Nephron progenitor cell (in vitro differentiated cells): ENCODE data around the gene CCDC88C.

Experiments used
- DNase-seq: peaks from one replicate; pipeline ENCODE4 v3.0.0; 2021
- H3K27ac Mint-ChIP-seq: 2 replicates; pipeline ENCODE4 v1.8.0; 2021; ENCODE audit warnings: mild to moderate bottlenecking, moderate library complexity, mixed read lengths
- H3K27me3 Mint-ChIP-seq: 2 replicates; pipeline ENCODE4 v1.8.0; 2021; ENCODE audit warnings: mild to moderate bottlenecking, low read depth, mixed read lengths; ENCODE audit not compliant: poor library complexity
- H3K36me3 Mint-ChIP-seq: 2 replicates; pipeline ENCODE4 v1.8.0; 2021; ENCODE audit warnings: low read depth, mixed read lengths
- H3K4me1 Mint-ChIP-seq: 2 replicates; pipeline ENCODE4 v1.8.0; 2021; ENCODE audit warnings: mixed read lengths
- H3K4me3 Mint-ChIP-seq: 2 replicates; pipeline ENCODE4 v1.8.0; 2021; ENCODE audit warnings: mild to moderate bottlenecking, moderate library complexity, mixed read lengths
- H3K9me3 Mint-ChIP-seq: 2 replicates; pipeline ENCODE4 v1.8.0; 2021; ENCODE audit warnings: mild to moderate bottlenecking, moderate library complexity, mixed read lengths
- CTCF ChIP-seq: fragments of 200-600 bp; sonication (generic); IDR thresholded peaks from 2 replicates; pipeline ENCODE4 v1.5.0; 2021; ENCODE audit warnings: antibody characterized with exemption

Gene CCDC88C

DNA sequence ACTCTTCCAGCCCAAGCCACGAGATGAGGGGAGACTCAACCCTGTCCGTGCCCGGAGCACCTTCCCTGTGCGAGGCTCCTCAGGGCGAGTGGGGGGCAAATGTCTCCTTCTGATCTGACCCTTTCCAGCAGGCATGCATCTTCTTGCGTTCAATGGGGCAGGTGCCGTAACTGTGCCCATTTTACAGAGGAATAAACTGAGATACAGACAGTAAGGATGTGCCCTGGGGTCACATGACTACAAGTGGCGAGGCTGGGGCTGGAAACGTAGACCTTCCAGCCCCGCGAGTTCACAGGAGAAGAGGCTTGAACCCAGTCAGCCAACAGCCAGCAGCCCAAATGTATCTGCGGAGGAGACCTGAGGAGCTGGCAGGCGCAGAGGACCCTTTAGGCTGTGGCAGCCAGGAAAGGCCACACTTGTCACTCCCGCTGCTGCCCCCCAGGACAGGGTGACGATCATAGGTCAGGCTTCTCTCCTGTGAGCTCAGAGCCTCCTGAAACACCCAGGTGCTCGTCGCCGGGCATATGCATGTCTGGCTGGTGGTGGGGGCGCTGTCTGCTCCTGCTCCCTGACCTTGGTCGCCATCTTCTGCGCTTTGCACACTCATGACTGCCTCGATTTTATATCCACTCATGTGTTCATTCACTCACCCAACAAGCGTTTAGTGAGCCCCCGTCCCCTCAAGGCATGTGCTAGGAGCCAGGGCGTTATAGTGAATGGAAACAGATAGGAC is 41.7 kb downstream of the CCDC88C start:
- H3K27me3 Mint-ChIP-seq = peaks cover 6% of the 10 kb centered on the region
- H3K36me3 Mint-ChIP-seq = peaks cover 11% of the 10 kb centered on the region
- H3K4me3 Mint-ChIP-seq = peak overlapping the region; percentile 20
- H3K9me3 Mint-ChIP-seq = no peaks in the 10 kb centered on the region
- H3K4me1 Mint-ChIP-seq = peaks cover 96% of the 10 kb centered on the region
- no peak for TF ChIP-seq CTCF
- H3K27ac Mint-ChIP-seq = peak overlapping the region; percentile 64
- DNase-seq = no peak

GRCh38 chr14:91374879-91375702 is 42.5 kb downstream of the CCDC88C start:
- Mint-ChIP-seq H3K27ac (peak overlapping the region; percentile 64), H3K4me1 (peaks cover 96% of the 10 kb centered on the region), H3K36me3 (peaks cover 11% of the 10 kb centered on the region), H3K4me3 (peak overlapping the region; percentile 17), H3K9me3 (no peaks in the 10 kb centered on the region), H3K27me3 (peaks cover 6% of the 10 kb centered on the region)
- no peak for TF ChIP-seq CTCF
- no peak for DNase-seq

GRCh38 chr14:91374287-91374878 is 43.2 kb downstream of the CCDC88C start:
- Mint-ChIP-seq H3K36me3 (peaks cover 9% of the 10 kb centered on the region), H3K27ac (peak overlapping the region; percentile 93), H3K9me3 (no peaks in the 10 kb centered on the region), H3K27me3 (peaks cover 6% of the 10 kb centered on the region), H3K4me1 (peaks cover 96% of the 10 kb centered on the region), H3K4me3 (peak overlapping the region; percentile 17)
- DNase-seq = no peak
- TF ChIP-seq CTCF = no peak

DNA sequence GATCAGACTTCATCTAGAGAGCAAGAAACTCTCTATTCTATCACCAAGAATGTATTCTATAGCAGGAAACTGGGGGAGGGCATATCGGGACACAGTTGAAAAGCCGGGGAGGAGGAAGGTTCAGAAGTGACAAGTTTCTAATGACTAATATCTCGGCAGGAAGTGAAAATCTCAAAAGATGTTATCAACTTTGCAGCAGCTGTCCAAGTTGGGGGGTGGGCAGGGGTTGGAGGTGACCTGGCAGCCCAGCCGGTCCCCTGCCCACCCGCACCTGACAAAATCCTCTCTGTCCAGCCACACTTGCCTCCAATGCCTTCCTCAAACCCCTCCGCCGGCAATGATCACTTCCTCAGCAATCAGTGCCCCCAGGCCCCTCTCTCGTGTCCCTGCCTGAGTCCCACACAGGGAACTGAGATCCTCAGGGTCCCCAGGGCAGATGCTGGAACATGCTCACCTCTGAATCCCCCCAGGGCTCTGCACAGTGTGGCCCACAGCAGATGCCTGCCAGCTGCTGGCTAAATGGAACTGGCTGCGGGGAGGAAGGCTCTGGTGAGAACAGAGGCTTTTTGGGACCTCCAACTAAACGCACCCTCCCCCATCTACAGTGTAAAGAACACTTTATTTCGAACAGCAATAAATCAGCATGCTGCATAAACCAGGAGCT is 43.9 kb downstream of the CCDC88C start:
- Mint-ChIP-seq H3K9me3 (no peaks in the 10 kb centered on the region), H3K27ac (peak overlapping the region; percentile 93), H3K36me3 (peaks cover 5% of the 10 kb centered on the region), H3K27me3 (peaks cover 2% of the 10 kb centered on the region), H3K4me3 (peak overlapping the region; percentile 54), H3K4me1 (peaks cover 96% of the 10 kb centered on the region)
- TF ChIP-seq CTCF = no peak
- no peak for DNase-seq

GRCh38 chr14:91372671-91373495 is 44.7 kb downstream of the CCDC88C start:
- Mint-ChIP-seq H3K27me3 (peaks cover 3% of the 10 kb centered on the region), H3K36me3 (peaks cover 5% of the 10 kb centered on the region), H3K4me1 (peaks cover 96% of the 10 kb centered on the region), H3K4me3 (peak overlapping the region; percentile 54), H3K9me3 (no peaks in the 10 kb centered on the region), H3K27ac (peak overlapping the region; percentile 81)
- no peak for TF ChIP-seq CTCF
- DNase-seq = no peak
